ENCODE results near the gene RHD.
"Not testable (repeated sequence)": the region's sequence is repeated elsewhere in the genome, so short reads cannot be mapped to it uniquely, and the experiment has no call there.

DNA sequence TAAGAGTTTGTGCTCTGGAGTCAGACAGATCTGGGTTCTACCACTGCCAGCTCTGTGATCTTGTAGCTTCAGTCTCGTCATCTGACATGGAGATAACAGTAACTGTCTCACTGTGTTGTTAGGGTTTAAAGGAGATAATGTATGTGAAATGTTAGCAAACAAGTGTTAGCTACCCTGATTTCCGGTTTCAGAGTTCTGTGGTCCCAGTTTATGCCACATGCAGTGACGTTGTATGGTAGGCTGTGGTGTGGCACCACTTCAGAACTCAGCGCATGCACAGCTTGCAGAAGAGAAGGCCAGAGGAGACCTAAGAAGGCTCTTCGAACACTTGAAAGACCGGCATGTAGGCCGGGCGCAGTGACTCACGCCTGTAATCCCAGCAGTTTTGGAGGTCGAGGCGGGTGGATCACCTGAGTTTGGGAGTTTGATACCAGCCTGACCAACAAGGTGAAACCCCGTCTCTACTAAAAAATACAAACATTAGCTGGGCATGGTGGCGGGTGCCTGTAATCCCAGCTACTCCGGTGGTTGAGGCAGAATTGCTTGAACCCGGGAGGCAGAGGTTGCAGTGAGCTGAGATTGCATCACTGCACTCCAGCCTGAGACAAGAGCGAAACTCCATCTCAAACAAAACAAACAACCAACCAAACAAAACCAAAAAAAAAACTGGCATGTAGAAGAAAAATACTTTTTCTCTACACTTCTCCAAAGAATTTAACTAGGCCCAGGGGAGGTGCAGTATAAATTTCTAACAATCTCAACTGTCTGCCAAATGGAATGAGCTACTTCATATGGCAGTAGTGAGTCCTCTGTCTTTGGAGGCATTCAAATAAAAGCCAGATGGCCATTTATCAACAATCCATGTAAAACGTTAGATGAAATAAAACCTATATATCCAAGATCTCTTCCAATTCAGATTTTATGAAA lies 55.8 kb downstream of the RHD start:
- TF ChIP-seq, protein P1, sequence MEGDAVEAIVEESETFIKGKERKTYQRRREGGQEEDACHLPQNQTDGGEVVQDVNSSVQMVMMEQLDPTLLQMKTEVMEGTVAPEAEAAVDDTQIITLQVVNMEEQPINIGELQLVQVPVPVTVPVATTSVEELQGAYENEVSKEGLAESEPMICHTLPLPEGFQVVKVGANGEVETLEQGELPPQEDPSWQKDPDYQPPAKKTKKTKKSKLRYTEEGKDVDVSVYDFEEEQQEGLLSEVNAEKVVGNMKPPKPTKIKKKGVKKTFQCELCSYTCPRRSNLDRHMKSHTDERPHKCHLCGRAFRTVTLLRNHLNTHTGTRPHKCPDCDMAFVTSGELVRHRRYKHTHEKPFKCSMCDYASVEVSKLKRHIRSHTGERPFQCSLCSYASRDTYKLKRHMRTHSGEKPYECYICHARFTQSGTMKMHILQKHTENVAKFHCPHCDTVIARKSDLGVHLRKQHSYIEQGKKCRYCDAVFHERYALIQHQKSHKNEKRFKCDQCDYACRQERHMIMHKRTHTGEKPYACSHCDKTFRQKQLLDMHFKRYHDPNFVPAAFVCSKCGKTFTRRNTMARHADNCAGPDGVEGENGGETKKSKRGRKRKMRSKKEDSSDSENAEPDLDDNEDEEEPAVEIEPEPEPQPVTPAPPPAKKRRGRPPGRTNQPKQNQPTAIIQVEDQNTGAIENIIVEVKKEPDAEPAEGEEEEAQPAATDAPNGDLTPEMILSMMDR (conservative IDR thresholded peaks at IDR 0.05; ENCODE audit: low read depth, low read length), result not testable (repeated sequence)
- not testable (repeated sequence) for TF ChIP-seq EZH2 (IDR thresholded peaks at IDR 0.05; ENCODE audit: borderline replicate concordance, low read depth, low read length, poor library complexity, severe bottlenecking)
